Sigmoid colon (tissue), 7 donors: Measurements from ENCODE around the gene DDI1. TPM values are rescaled to one million over a fixed set of nuclear protein-coding genes. Genes with fewer than 3 reads are reported as not detected.

Source experiments
- DNase-seq: peaks from one replicate; pipeline ENCODE4 v3.0.0-alpha.2; 2019
- H3K27ac ChIP-seq, 4 donors: fragments of 200-600 bp; sonication (generic); one replicate each; pipeline ENCODE4 v1.5.1; 2016 to 2019; ENCODE audit warnings: mild to moderate bottlenecking in 1 of 4
- H3K27me3 ChIP-seq, 3 donors: fragments of 200-600 bp; sonication (generic); one replicate each; pipeline ENCODE4 v1.5.1; 2019; ENCODE audit warnings: mild to moderate bottlenecking in 1 of 3
- H3K36me3 ChIP-seq, 4 donors: fragments of 200-600 bp; sonication (generic); one replicate each; pipeline ENCODE4 v1.5.1; 2016 to 2019
- H3K4me1 ChIP-seq, 4 donors: fragments of 200-600 bp; sonication (generic); one replicate each; pipeline ENCODE4 v1.5.1; 2017 to 2019
- H3K4me3 ChIP-seq, 4 donors: fragments of 200-600 bp; sonication (generic); one replicate each; pipeline ENCODE4 v1.5.1; 2017 to 2019; ENCODE audit warnings: mild to moderate bottlenecking in 2 of 4, moderate library complexity in 1 of 4
- H3K9me3 ChIP-seq, 4 donors: fragments of 200-600 bp in 3 of 4; sonication (generic) in 3 of 4; one replicate each; pipeline versions ENCODE4 v1.5.1 to v1.6.1; 2013 to 2019
- EP300 ChIP-seq, 4 donors: sonication (generic); formaldehyde crosslinking; IDR thresholded peaks; one replicate each; pipeline ENCODE4 v1.6.1; 2017; ENCODE audit warnings: antibody characterized with exemption in 4 of 4
- POLR2A ChIP-seq, 2 donors: fragments of 450-650 bp; IDR thresholded peaks; one replicate each; pipeline ENCODE4 v1.6.1; 2016; ENCODE audit warnings: antibody characterized with exemption in 2 of 2, mild to moderate bottlenecking in 2 of 2, moderate library complexity in 2 of 2
- POLR2AphosphoS5 ChIP-seq, 4 donors: sonication (generic); formaldehyde crosslinking; IDR thresholded peaks; one replicate each; pipeline ENCODE4 v1.6.1; 2017; ENCODE audit warnings: antibody characterized with exemption in 4 of 4
- WGBS, 2 donors: extraction: QIAGEN DNeasy Blood & Tissue Kit; methylation state at CpG; one replicate each; pipeline ENCODE4 v1.1.7; 2013; 5-methylcytosine and 5-hydroxymethylcytosine counted together
- intact Hi-C: fragments of 100-400 bp; cut with DNase I; formaldehyde crosslinking; loops from one replicate; pipeline ENCODE4 v1.15.1; 2023
- polyA plus RNA-seq, 3 donors: library from polyadenylated mRNA; stranded (reverse); fragments of 200-250 nt; gene quantifications; one replicate each; pipeline ENCODE4 v1.2.3, GENCODE V29; 2013
- total RNA-seq, 4 donors: library from RNA; depleted of rRNA; stranded (reverse); fragments of >200 nt; gene quantifications; one replicate each; pipeline ENCODE4 v1.1.0, GENCODE V29; 2016
- TF ChIP-seq, protein P1 (sequence below), 4 experiments: fragments of 450-650 bp in 3 of 4; fragments of 200-600 bp in 1 of 4; IDR thresholded peaks; one replicate each; pipeline ENCODE4 v1.5.1; 2016 to 2019; ENCODE audit warnings: antibody characterized with exemption in 4 of 4, mild to moderate bottlenecking in 3 of 4, moderate library complexity in 2 of 4
- donor health status: healthy with polysubstance abuse.
- donor health status: Bipolar disorder and iron deficiency.
- donor health status: healthy.

Gene DDI1
- total and polyA plus RNA-seq, 7 donors, result not detected

DNA sequence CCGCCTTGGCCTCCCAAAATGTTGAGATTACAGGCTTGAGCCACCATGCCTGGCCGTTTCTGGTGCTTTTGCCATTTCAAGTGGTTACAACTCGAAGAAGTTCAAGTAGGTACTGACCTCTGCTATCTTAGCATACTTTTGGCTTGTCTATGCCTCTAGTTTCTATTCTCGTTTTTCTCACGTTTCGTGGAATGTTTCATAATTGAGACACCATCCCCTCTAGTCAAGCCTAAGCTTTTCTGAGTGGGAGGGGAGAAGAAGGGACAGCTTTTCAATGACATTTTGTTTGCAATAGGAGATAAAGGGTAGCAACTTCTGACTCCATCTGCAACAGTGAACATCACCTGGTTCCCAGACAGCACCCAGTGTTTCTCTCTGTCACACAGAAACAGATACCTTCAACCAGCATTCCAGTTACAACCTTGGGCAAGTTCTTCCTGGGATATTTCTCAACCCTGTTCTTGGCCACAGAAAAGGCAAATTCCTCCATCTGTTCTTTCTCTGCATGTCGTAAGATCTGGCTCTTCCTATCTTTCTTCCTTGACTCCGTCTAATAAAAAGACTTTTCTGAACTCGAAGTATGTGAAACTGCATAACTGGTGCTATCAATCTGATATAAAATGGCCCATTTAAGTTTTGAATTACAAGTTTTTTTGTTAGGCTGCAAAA, 25.5 kb downstream of the DDI1 start:
- TF ChIP-seq EP300 (IDR thresholded peaks at IDR 0.05) (no peak), POLR2AphosphoS5 (IDR thresholded peaks at IDR 0.05) (peak in 3 of 4 donors; percentile 56 to 82 (median 76))
- Histone ChIP-seq H3K4me1 (peaks cover 0 to 46% (median 31%) of the 10 kb centered on the region in 4 donors), H3K4me3 (no peak overlapping the region), H3K36me3 (no peaks in the 10 kb centered on the region), H3K9me3 (no peaks in the 10 kb centered on the region), H3K27me3 (no peaks in the 10 kb centered on the region), H3K27ac (peak overlapping the region in 1 of 4 donors; percentile 48)
- WGBS, 2 donors, result 80 to 89% methylated on average over 9 of the region's 9 CpGs
- intact Hi-C loops, result no loop called here
- DNase-seq, result no peak

- Histone ChIP-seq H3K9me3 (no peaks in the 10 kb centered on the region), H3K27ac (no peak overlapping the region), H3K4me3 (no peak overlapping the region), H3K4me1 (peaks cover 0 to 46% (median 31%) of the 10 kb centered on the region in 4 donors), H3K36me3 (no peaks in the 10 kb centered on the region), H3K27me3 (no peaks in the 10 kb centered on the region)
- TF ChIP-seq, protein P1, sequence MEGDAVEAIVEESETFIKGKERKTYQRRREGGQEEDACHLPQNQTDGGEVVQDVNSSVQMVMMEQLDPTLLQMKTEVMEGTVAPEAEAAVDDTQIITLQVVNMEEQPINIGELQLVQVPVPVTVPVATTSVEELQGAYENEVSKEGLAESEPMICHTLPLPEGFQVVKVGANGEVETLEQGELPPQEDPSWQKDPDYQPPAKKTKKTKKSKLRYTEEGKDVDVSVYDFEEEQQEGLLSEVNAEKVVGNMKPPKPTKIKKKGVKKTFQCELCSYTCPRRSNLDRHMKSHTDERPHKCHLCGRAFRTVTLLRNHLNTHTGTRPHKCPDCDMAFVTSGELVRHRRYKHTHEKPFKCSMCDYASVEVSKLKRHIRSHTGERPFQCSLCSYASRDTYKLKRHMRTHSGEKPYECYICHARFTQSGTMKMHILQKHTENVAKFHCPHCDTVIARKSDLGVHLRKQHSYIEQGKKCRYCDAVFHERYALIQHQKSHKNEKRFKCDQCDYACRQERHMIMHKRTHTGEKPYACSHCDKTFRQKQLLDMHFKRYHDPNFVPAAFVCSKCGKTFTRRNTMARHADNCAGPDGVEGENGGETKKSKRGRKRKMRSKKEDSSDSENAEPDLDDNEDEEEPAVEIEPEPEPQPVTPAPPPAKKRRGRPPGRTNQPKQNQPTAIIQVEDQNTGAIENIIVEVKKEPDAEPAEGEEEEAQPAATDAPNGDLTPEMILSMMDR (IDR thresholded peaks at IDR 0.05), result no peak
- TF ChIP-seq POLR2A (IDR thresholded peaks at IDR 0.05), result no peak
- no peak for TF ChIP-seq EP300 (IDR thresholded peaks at IDR 0.05)
- no peak for TF ChIP-seq POLR2AphosphoS5 (IDR thresholded peaks at IDR 0.05)
- 74 to 75% methylated on average over 5 of the region's 5 CpGs for WGBS, 2 donors
- intact Hi-C loops, result no loop called here
- no peak for DNase-seq
Measured at GRCh38 chr11:104064034-104064630, 27.7 kb downstream of the DDI1 start.

GRCh38 chr11:104067534-104067933, 31.1 kb downstream of the DDI1 start:
- TF ChIP-seq, protein P1 (IDR thresholded peaks at IDR 0.05), result no peak
- no peak for TF ChIP-seq POLR2A (IDR thresholded peaks at IDR 0.05)
- no peak for TF ChIP-seq POLR2AphosphoS5 (IDR thresholded peaks at IDR 0.05)
- no peak for TF ChIP-seq EP300 (IDR thresholded peaks at IDR 0.05)
- Histone ChIP-seq H3K36me3 (no peaks in the 10 kb centered on the region), H3K9me3 (no peaks in the 10 kb centered on the region), H3K27me3 (no peaks in the 10 kb centered on the region), H3K4me1 (peaks cover 0 to 27% (median 19%) of the 10 kb centered on the region in 4 donors), H3K27ac (no peak overlapping the region), H3K4me3 (no peak overlapping the region)
- intact Hi-C loops, result no loop called here
- WGBS, 2 donors, result 81 to 94% methylated on average over 1 of the region's 1 CpG
- DNase-seq, result no peak

DNA sequence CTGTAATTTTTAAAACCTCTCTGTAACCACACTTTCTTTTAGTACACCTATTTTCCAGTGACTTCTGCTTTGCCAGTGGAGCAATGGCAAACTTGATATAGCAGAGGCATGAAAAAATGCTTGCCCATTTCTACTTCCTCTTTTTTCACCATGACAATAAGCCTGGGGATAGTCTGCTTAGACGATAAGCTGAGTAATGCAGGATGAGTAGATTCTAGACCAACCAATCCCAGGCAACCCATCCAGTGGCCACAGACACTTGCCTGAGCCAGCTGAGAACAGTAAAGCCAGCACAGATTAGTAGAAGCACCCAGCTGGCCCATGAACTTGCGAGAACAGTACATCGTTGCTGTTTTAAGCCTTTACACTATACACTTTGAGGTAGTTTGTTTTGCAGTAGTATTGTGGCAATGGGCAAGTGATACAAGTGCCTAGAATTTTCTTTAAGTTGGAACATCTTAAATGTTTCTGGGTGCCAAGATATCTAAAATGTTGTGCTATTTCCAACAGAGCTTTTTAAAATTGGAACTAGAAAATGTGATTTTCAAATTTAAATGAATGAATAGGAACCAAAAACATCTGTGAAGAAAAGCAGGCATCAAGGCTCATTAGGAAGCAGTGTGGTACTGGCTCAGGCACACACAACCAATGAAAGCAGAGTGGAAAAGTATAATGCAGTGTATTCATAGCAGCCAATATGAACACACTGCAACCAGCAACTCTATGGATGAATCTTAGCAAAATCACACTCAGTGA, 37.7 kb downstream of the DDI1 start:
- DNase-seq, result no peak
- TF ChIP-seq EP300 (IDR thresholded peaks at IDR 0.05), result no peak

GRCh38 chr11:104075091-104075490, 38.7 kb downstream of the DDI1 start:
- no peaks in the 10 kb centered on the region for H3K36me3 ChIP-seq
- TF ChIP-seq, protein P1 (IDR thresholded peaks at IDR 0.05), result no peak
- no peak for TF ChIP-seq POLR2A (IDR thresholded peaks at IDR 0.05)
- TF ChIP-seq POLR2AphosphoS5 (IDR thresholded peaks at IDR 0.05), result no peak
- no peak for TF ChIP-seq EP300 (IDR thresholded peaks at IDR 0.05)
- no peak overlapping the region for H3K4me3 ChIP-seq
- H3K4me1 ChIP-seq, result no peaks in the 10 kb centered on the region
- H3K27me3 ChIP-seq, result no peaks in the 10 kb centered on the region
- no peak overlapping the region for H3K27ac ChIP-seq
- intact Hi-C loops, result no loop called here
- DNase-seq, result no peak
- no peaks in the 10 kb centered on the region for H3K9me3 ChIP-seq

More for the DNA sequence above, 37.7 kb downstream of the DDI1 start:
- WGBS, 2 donors, result 38 to 67% methylated on average over 3 of the region's 3 CpGs
- intact Hi-C loops, result no loop called here
- Histone ChIP-seq H3K36me3 (no peaks in the 10 kb centered on the region), H3K4me1 (no peaks in the 10 kb centered on the region), H3K9me3 (no peaks in the 10 kb centered on the region), H3K27me3 (no peaks in the 10 kb centered on the region), H3K27ac (no peak overlapping the region), H3K4me3 (no peak overlapping the region)
